ENCODE measurements around the gene ZNF143.
A peak's percentile ranks its signal among the peaks of the same experiment; 100 is the strongest.

Gene ZNF143

GRCh38 chr11:9473408-9473807 lies 12.6 kb downstream of the ZNF143 start:
- in situ Hi-C loops (cut with HindIII; ENCODE audit: low sequenced_read_pairs): no loop called here
- DNase-seq (ENCODE audit: low read depth, low spot score): no peak
- no peak for TF ChIP-seq CTCF (IDR thresholded peaks at IDR 0.05; ENCODE audit: low read depth, low read length)
- no peak overlapping the region for H3K4me3 ChIP-seq (ENCODE audit: low read depth, low read length)

GRCh38 chr11:9479899-9480298 lies 19.1 kb downstream of the ZNF143 start:
- H3K4me3 ChIP-seq (ENCODE audit: low read depth, low read length): no peak overlapping the region
- in situ Hi-C loops (cut with HindIII; ENCODE audit: low sequenced_read_pairs): no loop called here
- no peak for TF ChIP-seq CTCF (IDR thresholded peaks at IDR 0.05; ENCODE audit: low read depth, low read length)
- no peak for DNase-seq (ENCODE audit: low read depth, low spot score)

- H3K4me3 ChIP-seq (ENCODE audit: low read depth, low read length): no peak overlapping the region
- TF ChIP-seq CTCF (IDR thresholded peaks at IDR 0.05; ENCODE audit: low read depth, low read length): no peak
- DNase-seq (ENCODE audit: low read depth, low spot score): peak; percentile 56
- in situ Hi-C loops (cut with HindIII; ENCODE audit: low sequenced_read_pairs): no loop called here
These were observed 28.4 kb downstream of the ZNF143 start for GRCh38 chr11:9489080-9489765.

- no peak for TF ChIP-seq CTCF (IDR thresholded peaks at IDR 0.05; ENCODE audit: low read depth, low read length)
- in situ Hi-C loops (cut with HindIII; ENCODE audit: low sequenced_read_pairs): no loop called here
- no peak for DNase-seq (ENCODE audit: low read depth, low spot score)
- H3K4me3 ChIP-seq (ENCODE audit: low read depth, low read length): no peak overlapping the region
These were observed 29.6 kb downstream of the ZNF143 start for GRCh38 chr11:9490376-9490775.

- no peak for DNase-seq (ENCODE audit: low read depth, low spot score)
- TF ChIP-seq CTCF (IDR thresholded peaks at IDR 0.05; ENCODE audit: low read depth, low read length): no peak
- H3K4me3 ChIP-seq (ENCODE audit: low read depth, low read length): no peak overlapping the region
- in situ Hi-C loops (cut with HindIII; ENCODE audit: low sequenced_read_pairs): no loop called here
These were observed 32.7 kb downstream of the ZNF143 start for GRCh38 chr11:9493492-9493891.

GRCh38 chr11:9494316-9494715 lies 33.5 kb downstream of the ZNF143 start:
- in situ Hi-C loops (cut with HindIII; ENCODE audit: low sequenced_read_pairs): no loop called here
- DNase-seq (ENCODE audit: low read depth, low spot score): no peak
- no peak overlapping the region for H3K4me3 ChIP-seq (ENCODE audit: low read depth, low read length)
- TF ChIP-seq CTCF (IDR thresholded peaks at IDR 0.05; ENCODE audit: low read depth, low read length): no peak

Measured in astrocyte of the spinal cord (primary cell).